Brain pericyte (primary cell): Measurements from ENCODE around the gene KDM5A.
"Not testable (repeated sequence)": the region's sequence is repeated elsewhere in the genome, so short reads cannot be mapped to it uniquely, and the experiment has no call there.

Experiments
- DNase-seq: peaks from one replicate; pipeline ENCODE4 v3.0.0-alpha.2; 2012; ENCODE audit warnings: low read depth, low spot score

Gene KDM5A

GRCh38 chr12:389142-390096 is at the start of gene KDM5A:
Gene KDM5A, minus strand, starts transcription at chr12:389320. Its CDS starts 229 bp downstream, at chr12:389091.
- peak; percentile 95 for DNase-seq

GRCh38 chr12:435737-436136 is 46.6 kb upstream of the KDM5A start:
- not testable (repeated sequence) for DNase-seq

- DNase-seq, result no peak
Measured at GRCh38 chr12:422526-422925, 33.4 kb upstream of the KDM5A start.

GRCh38 chr12:418432-418831 is 29.3 kb upstream of the KDM5A start:
- DNase-seq, result no peak

GRCh38 chr12:414859-415258 is 25.7 kb upstream of the KDM5A start:
- no peak for DNase-seq

- no peak for DNase-seq
Measured at GRCh38 chr12:402029-402389, 12.9 kb upstream of the KDM5A start.

- DNase-seq, result peak; percentile 75
Measured at GRCh38 chr12:401235-402028, 12.3 kb upstream of the KDM5A start, which contains the start of gene CCDC77. Gene CCDC77, plus strand, starts transcription at chr12:401644. Its CDS starts 7,740 bp downstream, at chr12:409384.

- no peak for DNase-seq
Measured at GRCh38 chr12:400828-401227, 11.7 kb upstream of the KDM5A start.

- DNase-seq, result no peak
Measured at GRCh38 chr12:388541-389141, 479 bp downstream of the KDM5A start.

- DNase-seq, result no peak
Measured at GRCh38 chr12:388012-388411, 1.1 kb downstream of the KDM5A start.

GRCh38 chr12:386651-387050 is 2.5 kb downstream of the KDM5A start:
- no peak for DNase-seq

GRCh38 chr12:370739-371485 is 18.2 kb downstream of the KDM5A start:
- not testable (repeated sequence) for DNase-seq

GRCh38 chr12:367972-368371 is 21.1 kb downstream of the KDM5A start:
- no peak for DNase-seq

- DNase-seq, result no peak
Measured at GRCh38 chr12:366820-367219, 22.3 kb downstream of the KDM5A start.

- no peak for DNase-seq
Measured at GRCh38 chr12:359091-359490, 30.0 kb downstream of the KDM5A start.

GRCh38 chr12:356276-356988 is 32.7 kb downstream of the KDM5A start:
- DNase-seq, result no peak

- DNase-seq, result not testable (repeated sequence)
Measured at GRCh38 chr12:351197-351596, 37.9 kb downstream of the KDM5A start.

GRCh38 chr12:349625-350024 is 39.5 kb downstream of the KDM5A start:
- not testable (repeated sequence) for DNase-seq

GRCh38 chr12:343036-343435 is 46.1 kb downstream of the KDM5A start:
- not testable (repeated sequence) for DNase-seq

GRCh38 chr12:337039-337438 is 52.1 kb downstream of the KDM5A start:
- no peak for DNase-seq

GRCh38 chr12:334125-334524 is 55.0 kb downstream of the KDM5A start:
- no peak for DNase-seq
